CD14-positive monocyte (primary cell): Measurements from ENCODE around the gene NEO1. TPM values are rescaled to one million over a fixed set of nuclear protein-coding genes. Genes with fewer than 3 reads are reported as not detected.
"Not testable (repeated sequence)": the region's sequence is repeated elsewhere in the genome, so short reads cannot be mapped to it uniquely, and the experiment has no call there.

ENCODE experiments used
- DNase-seq, 3 donors: peaks; one replicate each; pipeline ENCODE4 v3.0.0-alpha.2; 2011 to 2022
- H2AFZ ChIP-seq: 2 replicates; pipeline ENCODE4 v1.6.0; 2012; ENCODE audit warnings: mild to moderate bottlenecking, low read depth, low read length, inconsistent platforms; ENCODE audit not compliant: insufficient read depth, poor library complexity, severe bottlenecking
- H3K27ac ChIP-seq, 2 donors: 1 replicate in 1 of 2; 2 replicates in 1 of 2; pipeline ENCODE4 v1.5.1; 2012 to 2013; ENCODE audit warnings: low read length in 2 of 2, control low read depth in 1 of 2, inconsistent platforms in 1 of 2, low read depth in 1 of 2, mild to moderate bottlenecking in 1 of 2
- H3K27me3 ChIP-seq, 2 donors: one replicate each; pipeline versions ENCODE4 v1.6.0 to v1.6.1; 2011 to 2013; ENCODE audit warnings: low read length in 2 of 2; ENCODE audit not compliant: control insufficient read depth in 2 of 2, insufficient read depth in 2 of 2
- H3K36me3 ChIP-seq, 2 donors: replicated peaks in 1 of 2; 1 replicate in 1 of 2; 2 replicates in 1 of 2; pipeline versions ENCODE4 v1.5.1 to v1.6.1; 2012 to 2013; ENCODE audit warnings: low read length in 2 of 2, control low read depth in 1 of 2, inconsistent platforms in 1 of 2, mild to moderate bottlenecking in 1 of 2; ENCODE audit not compliant: insufficient read depth in 2 of 2, control insufficient read depth in 1 of 2
- H3K4me1 ChIP-seq, 2 donors: 1 replicate in 1 of 2; 2 replicates in 1 of 2; pipeline versions ENCODE4 v1.5.1 to v1.6.1; 2012 to 2013; ENCODE audit warnings: low read length in 2 of 2, control low read depth in 1 of 2, inconsistent platforms in 1 of 2, mild to moderate bottlenecking in 1 of 2, moderate library complexity in 1 of 2; ENCODE audit not compliant: insufficient read depth in 2 of 2, control insufficient read depth in 1 of 2
- H3K4me2 ChIP-seq: replicated peaks from 2 replicates; pipeline ENCODE3; 2012; ENCODE audit warnings: low read length, moderate library complexity, mild to moderate bottlenecking; ENCODE audit not compliant: poor library complexity, severe bottlenecking; ENCODE audit errors: extremely low read depth
- H3K4me3 ChIP-seq, 3 experiments: fragments of 200-600 bp in 1 of 3; sonication (generic) in 1 of 3; replicated peaks in 1 of 3; 1 replicate in 2 of 3; 2 replicates in 1 of 3; pipeline ENCODE4 v1.5.1; 2011 to 2013; ENCODE audit warnings: low read length in 3 of 3, mild to moderate bottlenecking in 3 of 3, control low read depth in 2 of 3, low read depth in 2 of 3, inconsistent platforms in 1 of 3, moderate library complexity in 1 of 3
- H3K79me2 ChIP-seq: 2 replicates; pipeline ENCODE4 v1.6.0; 2012; ENCODE audit warnings: mild to moderate bottlenecking, control low read depth, inconsistent platforms, low read length, moderate library complexity; ENCODE audit not compliant: insufficient read depth
- H3K9ac ChIP-seq: 2 replicates; pipeline ENCODE4 v1.6.0; 2017; ENCODE audit warnings: low read length, mild to moderate bottlenecking; ENCODE audit not compliant: insufficient read depth, poor library complexity, severe bottlenecking
- H3K9me3 ChIP-seq, 2 donors: replicated peaks in 1 of 2; 1 replicate in 1 of 2; 2 replicates in 1 of 2; pipeline versions ENCODE4 v1.5.1 to v1.6.1; 2012 to 2013; ENCODE audit warnings: low read length in 2 of 2, control low read depth in 1 of 2; ENCODE audit not compliant: control insufficient read depth in 1 of 2, insufficient read depth in 1 of 2
- H4K20me1 ChIP-seq: 2 replicates; pipeline ENCODE4 v1.6.0; 2012; ENCODE audit warnings: mild to moderate bottlenecking, low read length, control low read depth, moderate library complexity; ENCODE audit not compliant: insufficient read depth
- H3K27ac Mint-ChIP-seq, 7 donors: one replicate each; pipeline ENCODE4 v1.8.0; 2020; ENCODE audit warnings: mild to moderate bottlenecking in 7 of 7, mixed read lengths in 7 of 7, moderate library complexity in 6 of 7, inconsistent platforms in 2 of 7
- H3K27me3 Mint-ChIP-seq, 3 donors: one replicate each; pipeline ENCODE4 v1.8.0; 2021 to 2022; ENCODE audit warnings: low read depth in 3 of 3, mild to moderate bottlenecking in 3 of 3, mixed read lengths in 3 of 3, moderate library complexity in 3 of 3, inconsistent platforms in 1 of 3
- H3K36me3 Mint-ChIP-seq, 2 donors: one replicate each; pipeline ENCODE4 v1.8.0; 2020; ENCODE audit warnings: mixed read lengths in 2 of 2, inconsistent platforms in 1 of 2, mild to moderate bottlenecking in 1 of 2
- H3K4me1 Mint-ChIP-seq: one replicate; pipeline ENCODE4 v1.8.0; 2020; ENCODE audit warnings: mild to moderate bottlenecking, mixed read lengths
- H3K4me3 Mint-ChIP-seq, 2 donors: one replicate each; pipeline ENCODE4 v1.8.0; 2020; ENCODE audit warnings: mild to moderate bottlenecking in 2 of 2, mixed read lengths in 2 of 2, moderate library complexity in 1 of 2
- H3K9me3 Mint-ChIP-seq, 7 donors: one replicate each; pipeline ENCODE4 v1.8.0; 2020 to 2022; ENCODE audit warnings: mixed read lengths in 7 of 7, mild to moderate bottlenecking in 6 of 7, moderate library complexity in 6 of 7, inconsistent platforms in 2 of 7
- CTCF ChIP-seq: fragments of 200-600 bp; IDR thresholded peaks from one replicate; pipeline ENCODE4 v1.8.0; 2022; ENCODE audit warnings: antibody characterized with exemption, mild to moderate bottlenecking
- WGBS: methylation state at CpG from one replicate; pipeline ENCODE4 v1.1.5; 2013; ENCODE audit warnings: missing lambda C conversion rate; ENCODE audit not compliant: insufficient coverage; 5-methylcytosine and 5-hydroxymethylcytosine counted together
- intact Hi-C, 2 donors: fragments of 100-400 bp; cut with micrococcal nuclease; formaldehyde crosslinking; loops; one replicate each; pipeline versions ENCODE4 v1.15.0 to v1.15.1; 2023
- polyA plus RNA-seq, 3 donors: library from polyadenylated mRNA; depleted of rRNA in 1 of 3; unstranded in 2 of 3; stranded (reverse) in 1 of 3; fragments of 300-500 nt in 2 of 3; fragments of >200 nt in 1 of 3; fragmentation: Illumina TruSeq in 2 of 3; gene quantifications; 1 replicate in 2 of 3; 2 replicates in 1 of 3; pipeline ENCODE4 v1.2.3, GENCODE V29; 2012 to 2021

NEO1 gene
- polyA plus RNA-seq, 3 donors, result 0.03 to 0.06 TPM; not detected in 1

GRCh38 chr15:73298522-73299245, 246.4 kb downstream of the NEO1 start:
- peak overlapping the region; percentile 15 for H3K4me2 ChIP-seq
- no peaks in the 10 kb centered on the region for H3K27me3 ChIP-seq
- no peak overlapping the region for H3K9ac ChIP-seq
- WGBS, result 100% methylated on average over 3 of the region's 7 CpGs
- peak in 2 of 3 donors; percentile 37 to 38 for DNase-seq
- no peaks in the 10 kb centered on the region for H3K9me3 Mint-ChIP-seq
- peaks cover 68 to 71% of the 10 kb centered on the region in 2 donors for H3K4me1 ChIP-seq
- H3K27ac Mint-ChIP-seq, result peak overlapping the region in 3 of 7 donors; percentile 18 to 49 (median 22)
- H3K4me3 Mint-ChIP-seq, result no peak overlapping the region
- H3K9me3 ChIP-seq, result no peaks in the 10 kb centered on the region
- peaks cover 0 to 6% of the 10 kb centered on the region in 2 donors for H3K36me3 Mint-ChIP-seq
- H3K27me3 Mint-ChIP-seq, result no peaks in the 10 kb centered on the region
- peak overlapping the region in 1 of 2 donors; percentile 37 for H3K27ac ChIP-seq
- H3K36me3 ChIP-seq, result no peaks in the 10 kb centered on the region
- H2AFZ ChIP-seq, result peak overlapping the region; percentile 50
- peaks cover 76% of the 10 kb centered on the region for H3K4me1 Mint-ChIP-seq
- intact Hi-C loops, result no loop called here
- H4K20me1 ChIP-seq, result no peaks in the 10 kb centered on the region
- no peak for TF ChIP-seq CTCF
- no peak overlapping the region for H3K4me3 ChIP-seq
- no peaks in the 10 kb centered on the region for H3K79me2 ChIP-seq

DNA sequence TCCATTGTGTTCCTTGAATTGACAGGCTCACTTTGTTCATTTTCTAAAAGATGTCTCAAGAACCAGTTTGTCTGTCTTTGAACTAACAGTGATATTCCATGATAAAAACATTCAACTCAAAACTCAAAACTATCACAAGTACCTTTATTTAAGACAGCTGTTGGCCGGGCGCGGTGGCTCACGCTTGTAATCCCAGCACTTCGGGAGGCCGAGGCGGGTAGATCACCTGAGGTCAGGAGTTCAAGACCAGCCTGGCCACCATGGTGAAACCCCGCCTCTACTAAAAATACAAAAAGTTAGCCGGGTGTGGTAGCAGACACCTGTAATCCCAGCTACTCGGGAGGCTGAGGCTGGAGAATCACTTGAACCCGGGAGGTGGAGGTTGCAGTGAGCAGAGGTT, 248.0 kb downstream of the NEO1 start:
- H3K4me3 Mint-ChIP-seq, H3K9me3 ChIP-seq, H3K79me2 ChIP-seq, H4K20me1 ChIP-seq, H3K36me3 ChIP-seq, H3K9ac ChIP-seq, H3K9me3 Mint-ChIP-seq, H3K27ac ChIP-seq, H2AFZ ChIP-seq, H3K27me3 ChIP-seq, DNase-seq, H3K36me3 Mint-ChIP-seq, H3K4me2 ChIP-seq, H3K27me3 Mint-ChIP-seq, H3K4me3 ChIP-seq: not testable (repeated sequence)
- Mint-ChIP-seq H3K27ac (peak overlapping the region in 1 of 7 donors; percentile 43), H3K4me1 (peaks cover 77% of the 10 kb centered on the region)
- WGBS, result 100% methylated on average over 4 of the region's 11 CpGs
- intact Hi-C loops, result loop anchor here in 1 of 2 donors (5.0 kb wide), 1 partner anchor 397 kb away; no protein-coding TSS in a partner anchor
- H3K4me1 ChIP-seq, result peaks cover 68 to 71% of the 10 kb centered on the region in 2 donors
